ENCODE data around the gene MID1.

Gene MID1

DNA sequence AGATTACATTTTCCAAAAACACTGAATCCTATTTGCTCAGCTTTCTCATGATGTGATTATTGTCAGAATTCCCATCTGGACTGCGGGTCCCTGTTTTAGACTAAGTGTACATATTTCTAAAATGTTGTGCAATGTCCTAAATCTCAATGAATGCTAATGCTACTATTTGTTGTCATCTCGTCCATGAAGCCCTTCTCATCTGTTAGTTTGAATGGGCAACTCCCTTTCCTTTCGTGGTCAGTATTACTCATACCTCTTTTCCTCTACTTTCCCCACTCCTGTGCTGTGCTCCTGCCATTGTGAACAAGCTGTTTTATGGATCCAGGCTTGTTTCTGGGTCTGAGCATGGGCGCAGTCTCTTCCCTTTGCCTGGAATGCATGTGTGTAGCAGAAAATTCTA is 91.0 kb downstream of the MID1 start:
- DNase-seq (ENCODE audit: low spot score), result no peak

DNA sequence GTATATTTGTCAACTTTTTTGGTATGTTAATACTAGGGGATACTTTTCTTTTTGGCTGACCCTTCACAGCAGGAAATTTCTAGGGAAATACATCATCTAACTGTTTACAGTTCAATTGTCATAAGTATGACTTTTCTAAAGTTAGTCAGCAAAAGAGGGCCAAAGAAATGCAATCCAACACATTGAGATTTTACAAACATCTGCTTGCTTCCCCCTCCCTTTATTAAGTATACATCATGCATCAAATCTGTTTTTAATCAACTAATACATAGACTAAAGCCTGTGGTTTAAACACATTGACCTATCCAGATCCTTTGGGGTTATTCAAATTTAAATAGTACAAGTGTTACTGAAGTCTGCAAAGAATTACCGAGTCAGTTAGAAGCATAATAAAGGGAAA is 93.9 kb downstream of the MID1 start:
- DNase-seq (ENCODE audit: low spot score), result no peak

DNA sequence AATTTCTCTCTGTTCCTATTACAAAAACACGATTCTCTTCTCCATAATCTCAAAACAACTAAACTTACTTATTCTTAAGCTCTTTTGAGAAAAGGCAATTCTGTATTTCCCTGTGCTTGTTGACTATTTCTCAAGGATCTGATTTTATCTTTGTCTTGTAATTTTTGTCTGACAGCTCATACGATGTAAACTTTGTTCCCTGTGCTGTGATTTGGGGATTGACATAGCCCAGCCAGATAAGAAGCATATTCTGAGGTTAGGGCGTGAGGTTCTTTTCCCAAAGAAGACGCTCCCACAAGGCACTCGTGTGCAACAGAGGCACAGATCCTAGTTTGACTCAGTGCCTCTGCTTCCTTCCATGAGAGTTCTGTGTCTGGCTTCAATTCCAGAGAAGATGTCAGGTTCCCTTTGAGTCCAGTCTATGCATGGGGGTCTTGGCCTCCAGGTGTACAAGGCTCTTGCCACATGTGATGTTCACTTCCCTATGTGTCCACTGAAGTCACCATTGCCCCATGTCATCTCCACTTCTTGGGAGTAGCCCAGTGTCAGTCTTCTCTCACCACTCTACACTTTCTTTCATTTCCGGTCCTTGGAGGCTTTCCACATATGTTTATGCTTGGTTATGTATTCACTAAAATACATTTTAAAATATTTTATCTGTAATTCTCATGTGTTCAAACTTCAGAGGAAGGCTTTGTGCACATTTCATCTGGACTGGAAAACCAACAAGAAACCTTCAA is 94.8 kb downstream of the MID1 start:
- no peak for DNase-seq (ENCODE audit: low spot score)

- DNase-seq (ENCODE audit: low spot score), result no peak
These were observed 95.8 kb downstream of the MID1 start for GRCh38 chrX:10524578-10524977.

DNA sequence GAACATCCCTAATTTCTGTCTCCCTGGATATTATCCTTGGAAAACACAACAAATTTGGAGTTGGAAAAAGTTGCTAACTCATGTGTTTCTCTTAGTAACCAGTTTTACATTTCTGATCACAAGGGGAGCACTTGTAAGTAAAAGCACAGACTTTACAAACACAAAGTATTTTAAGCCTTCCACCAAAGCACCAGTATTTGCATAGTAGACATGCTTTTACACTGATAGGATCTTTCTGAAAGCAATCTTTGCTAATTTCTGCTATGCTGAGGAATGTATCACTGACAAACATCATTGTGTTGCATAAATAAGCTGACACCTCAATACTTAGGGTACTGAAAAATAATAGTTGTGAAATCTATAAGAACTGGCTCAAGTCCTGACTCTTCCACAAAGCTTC is 100.6 kb downstream of the MID1 start:
- DNase-seq (ENCODE audit: low spot score), result no peak

- DNase-seq (ENCODE audit: low spot score), result no peak
These were observed 101.1 kb downstream of the MID1 start for GRCh38 chrX:10519278-10519677.

DNA sequence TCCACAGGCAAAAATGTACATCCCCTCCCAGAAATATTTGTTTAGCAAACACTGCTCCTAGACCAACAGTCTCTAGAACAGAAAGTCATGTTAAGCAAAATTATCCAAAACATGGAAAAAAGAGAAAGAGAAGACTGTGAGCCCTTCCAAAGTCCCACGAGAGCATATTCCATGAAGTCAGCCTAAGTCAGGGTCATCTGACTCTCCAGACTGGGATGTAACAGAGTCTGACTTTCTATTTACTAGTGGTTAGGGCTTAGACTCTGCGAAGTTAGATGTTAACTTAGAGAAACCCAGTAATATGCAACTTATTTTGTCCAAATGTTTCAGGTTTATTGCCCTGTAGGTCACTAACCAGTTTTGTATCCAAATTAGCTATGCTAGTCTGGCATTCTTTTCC is 102.3 kb downstream of the MID1 start:
- no peak for DNase-seq (ENCODE audit: low spot score)

- DNase-seq (ENCODE audit: low spot score), result no peak
These were observed 103.5 kb downstream of the MID1 start for GRCh38 chrX:10516781-10517322.

DNA sequence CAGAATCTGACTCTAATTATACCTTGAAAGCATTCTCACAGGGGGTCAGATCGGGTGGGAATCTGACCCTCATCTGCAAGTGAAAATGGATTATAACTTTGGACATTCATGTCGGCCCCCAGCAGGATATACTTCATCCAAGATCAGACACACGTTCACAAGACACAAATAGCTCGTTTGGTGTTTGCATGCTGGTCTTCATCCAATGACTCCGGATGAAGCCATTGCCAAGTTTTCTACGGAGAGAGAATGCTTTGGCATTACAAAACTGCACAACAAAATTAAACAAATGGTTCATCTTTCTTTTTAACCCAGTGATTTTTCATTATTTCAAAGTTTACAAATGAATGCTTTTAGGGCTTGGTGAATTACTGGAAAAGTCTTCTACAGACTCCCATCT is 105.5 kb downstream of the MID1 start:
- DNase-seq (ENCODE audit: low spot score), result peak; percentile 1

GRCh38 chrX:10513974-10514373 is 106.4 kb downstream of the MID1 start:
- DNase-seq (ENCODE audit: low spot score), result no peak

DNA sequence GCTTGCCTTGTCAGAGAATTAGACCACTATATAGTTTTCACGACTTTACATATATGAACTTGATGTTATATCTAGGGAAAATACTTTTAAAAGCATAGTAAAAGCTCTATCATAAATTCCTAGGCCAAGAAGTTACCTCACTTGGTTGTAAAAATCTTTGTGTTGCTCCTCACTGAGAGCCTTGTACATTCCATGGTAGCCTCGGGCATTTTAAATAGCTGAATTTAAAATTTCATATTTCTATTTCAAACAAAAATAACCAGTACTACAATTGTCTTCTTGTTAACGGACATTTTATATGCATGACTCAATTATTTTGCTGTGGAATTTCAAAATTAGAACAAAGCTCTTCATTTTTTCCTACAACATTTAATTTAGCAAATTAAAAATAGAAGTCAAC is 107.6 kb downstream of the MID1 start:
- DNase-seq (ENCODE audit: low spot score), result no peak

DNA sequence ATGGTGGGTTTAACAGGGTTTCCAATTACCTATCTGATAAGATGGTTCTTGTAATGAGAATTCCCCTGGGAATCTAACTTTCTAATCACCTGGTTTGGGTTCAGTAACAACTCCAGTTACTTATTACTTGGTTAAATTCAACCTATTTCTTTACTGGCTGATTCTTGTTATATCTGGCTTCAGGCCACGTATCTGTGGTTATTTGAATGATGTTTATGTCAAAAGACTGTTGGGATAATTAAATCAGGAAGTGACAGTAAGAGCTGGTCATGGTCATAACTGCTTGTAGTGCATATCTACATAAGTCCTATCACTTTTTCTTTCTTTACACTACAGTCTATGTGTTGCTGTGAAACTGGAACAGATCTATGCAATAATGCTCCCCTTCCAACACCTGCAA is 108.1 kb downstream of the MID1 start:
- no peak for DNase-seq (ENCODE audit: low spot score)

DNA sequence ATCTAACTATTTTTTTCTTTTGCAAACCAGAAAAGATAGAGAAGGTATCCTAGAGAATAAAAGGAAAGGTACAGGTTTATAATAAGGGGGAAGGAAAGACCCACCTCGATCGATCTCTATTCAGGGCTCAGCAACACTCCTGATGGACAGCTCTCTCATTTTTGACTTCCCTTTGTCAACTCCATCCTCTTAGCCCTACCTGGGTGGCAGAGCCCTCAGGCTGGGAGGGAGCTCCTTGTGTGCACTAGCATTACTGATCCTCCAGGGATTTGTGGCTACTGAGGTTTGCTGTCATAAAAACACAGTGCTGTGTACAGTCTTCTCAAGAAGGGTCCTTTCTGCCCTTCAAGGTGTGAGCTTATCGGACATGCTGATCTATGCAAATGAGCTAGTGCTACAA is 111.0 kb downstream of the MID1 start:
- no peak for DNase-seq (ENCODE audit: low spot score)

GRCh38 chrX:10508891-10509290 is 111.5 kb downstream of the MID1 start:
- DNase-seq (ENCODE audit: low spot score), result no peak

DNA sequence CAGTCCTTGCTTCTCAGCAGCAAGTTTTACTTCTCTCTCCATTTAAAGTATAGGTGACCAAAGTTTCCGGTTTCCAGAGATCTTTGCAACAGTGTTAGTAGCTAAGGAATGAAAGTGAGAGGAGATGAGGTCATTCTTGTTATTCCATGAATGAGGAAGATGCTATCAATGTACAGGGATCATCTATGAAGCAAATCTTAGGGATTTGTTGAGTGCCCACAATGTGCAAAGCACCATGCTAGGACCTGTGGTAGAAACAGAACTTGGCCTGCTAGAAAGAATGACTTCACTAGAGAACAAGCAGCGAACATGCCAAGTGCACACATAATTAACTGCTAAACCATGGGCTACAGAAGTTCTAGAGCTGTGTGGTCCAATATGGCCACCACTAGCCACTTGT is 112.5 kb downstream of the MID1 start:
- DNase-seq (ENCODE audit: low spot score), result no peak

GRCh38 chrX:10507181-10507580 is 113.2 kb downstream of the MID1 start:
- DNase-seq (ENCODE audit: low spot score), result no peak

DNA sequence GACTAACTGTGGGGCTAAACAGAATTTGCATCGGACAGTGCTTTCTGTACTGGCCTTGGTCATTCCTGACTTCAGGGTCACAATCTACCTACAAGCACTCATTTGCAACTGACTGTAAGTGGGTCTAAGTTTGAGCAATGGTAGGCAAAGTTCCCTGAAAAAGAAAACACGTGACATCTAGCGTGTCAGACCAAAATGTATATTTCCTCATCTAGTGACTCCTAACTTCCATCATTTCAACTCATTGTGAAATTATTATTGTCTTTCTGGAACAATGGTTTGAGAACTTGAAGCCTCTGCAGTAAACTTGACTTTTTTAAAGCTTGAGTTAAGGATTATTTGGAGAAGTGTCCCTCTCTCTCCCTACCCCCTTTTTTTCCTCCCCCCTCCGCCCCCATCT is 113.6 kb downstream of the MID1 start:
- no peak for DNase-seq (ENCODE audit: low spot score)

DNA sequence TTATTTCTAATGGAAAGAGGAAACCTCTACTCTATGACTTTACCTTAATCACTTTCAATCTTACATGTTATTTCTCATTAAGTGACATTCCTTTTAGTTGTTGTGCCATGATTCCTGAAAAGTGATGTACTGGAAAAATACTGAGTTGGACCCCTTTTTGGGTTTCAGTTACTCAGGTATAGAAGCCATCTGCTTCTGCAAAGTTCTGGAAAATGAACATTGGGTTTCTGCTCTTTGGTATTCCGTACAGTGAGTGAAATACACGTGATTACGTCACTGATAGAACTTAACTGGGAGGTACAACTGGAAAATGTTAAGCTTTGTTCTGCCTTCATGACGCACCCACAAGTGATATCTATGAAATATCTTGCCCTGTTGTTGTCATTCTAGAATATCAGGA is 114.7 kb downstream of the MID1 start:
- no peak for DNase-seq (ENCODE audit: low spot score)

- no peak for DNase-seq (ENCODE audit: low spot score)
These were observed 117.4 kb downstream of the MID1 start for GRCh38 chrX:10502961-10503360.

DNA sequence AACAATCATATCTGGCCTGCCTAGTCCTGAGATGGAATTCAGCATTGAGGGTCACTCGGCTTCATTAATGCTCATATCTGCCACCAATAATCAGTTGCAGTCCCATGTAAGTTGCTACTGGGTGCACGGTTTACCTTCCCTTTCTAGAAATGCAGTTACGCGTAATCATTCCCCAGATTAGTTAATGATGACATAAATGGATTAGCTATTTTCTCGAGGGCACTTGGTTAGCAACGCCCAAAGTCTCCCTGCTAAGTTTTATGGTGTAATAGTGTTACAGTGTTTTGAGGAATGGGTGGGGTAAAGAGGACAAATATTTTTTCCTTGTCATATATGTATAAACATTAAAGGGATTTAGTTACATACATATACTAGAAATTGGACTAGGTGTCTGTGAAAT is 118.8 kb downstream of the MID1 start:
- DNase-seq (ENCODE audit: low spot score), result no peak

DNA sequence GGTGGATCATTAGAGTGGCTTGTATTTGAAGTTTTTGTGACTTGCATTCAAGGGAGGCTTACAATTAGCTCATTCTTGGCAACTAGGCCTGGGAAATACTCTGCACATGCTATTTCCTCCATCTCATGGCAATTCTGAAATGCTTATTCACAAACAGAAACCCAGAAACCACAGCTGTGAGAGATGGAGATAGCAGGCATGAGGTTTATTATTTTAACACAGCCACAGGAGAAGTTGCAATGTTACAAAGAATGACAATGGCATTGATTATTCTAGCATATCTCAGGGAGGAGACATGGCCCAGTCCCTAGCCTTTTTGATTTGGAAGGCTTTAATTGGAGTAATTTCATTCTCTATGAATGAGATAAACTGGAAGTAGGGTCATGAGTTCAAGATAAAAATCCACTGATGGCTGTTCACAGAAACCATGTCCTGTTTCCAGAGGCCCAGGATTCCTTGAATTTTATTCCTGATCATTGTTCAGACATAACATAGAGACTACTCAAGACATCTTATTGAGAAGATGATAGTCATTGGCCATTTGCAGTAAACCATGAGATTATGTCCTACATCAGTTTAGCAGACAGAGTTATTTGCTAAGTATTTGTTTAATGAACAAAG is 123.9 kb downstream of the MID1 start:
- DNase-seq (ENCODE audit: low spot score), result peak; percentile 5

- DNase-seq (ENCODE audit: low spot score), result no peak
These were observed 124.7 kb downstream of the MID1 start for GRCh38 chrX:10495677-10496076.

- DNase-seq (ENCODE audit: low spot score), result no peak
These were observed 128.1 kb downstream of the MID1 start for GRCh38 chrX:10492250-10492649.

DNA sequence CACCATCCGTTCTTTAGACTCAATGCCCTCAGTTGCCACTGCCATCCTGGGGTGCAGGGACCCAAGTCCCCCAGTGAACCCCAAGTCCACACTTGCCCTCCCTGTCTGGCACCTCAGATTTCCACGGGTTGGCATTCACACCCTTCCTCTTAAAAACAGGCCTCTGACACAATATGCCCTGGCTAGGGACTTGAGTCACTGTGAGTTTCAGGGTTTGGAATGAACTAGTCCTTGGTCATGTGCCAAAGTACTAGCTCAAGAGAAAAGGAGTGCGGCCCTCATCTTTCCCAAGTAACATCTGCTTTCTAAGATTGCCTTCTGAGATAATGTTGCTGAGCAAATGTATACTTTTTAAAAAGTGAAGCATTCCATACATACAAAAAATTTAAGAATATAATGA is 134.0 kb downstream of the MID1 start:
- no peak for DNase-seq (ENCODE audit: low spot score)

Data from Ammon's horn (tissue), 1 donor.